ENCODE results near the gene GFM2. TPM values are rescaled to one million over a fixed set of nuclear protein-coding genes. Genes with fewer than 3 reads are reported as not detected.

GFM2 gene
- total and polyA plus RNA-seq, 2 of the 8 experiments (the other 6 are each of a cell fraction or from before 2014, with no cell fraction given): 17.8 to 30.6 TPM

DNA sequence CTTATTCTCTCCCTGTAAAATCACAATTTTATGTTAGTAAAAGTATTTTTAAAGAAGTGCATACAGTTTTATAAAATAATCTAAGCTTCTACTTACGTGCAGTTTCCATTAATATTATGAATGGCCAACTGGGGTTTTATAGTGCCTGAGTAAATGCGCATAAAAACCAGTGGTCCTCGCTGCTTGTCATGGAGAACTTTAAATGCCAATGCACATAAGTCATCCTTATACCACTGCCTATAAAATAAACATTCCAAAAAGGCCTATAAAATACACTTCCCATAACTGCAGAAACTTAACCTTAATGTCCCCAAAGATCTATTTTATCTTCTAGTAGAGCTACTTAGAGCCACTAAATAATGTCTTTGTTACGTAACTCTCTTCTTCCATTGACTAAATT is 28.5 kb downstream of the GFM2 start:
- H3K4me3 ChIP-seq (ENCODE audit: extremely low read depth in 1 of 4, insufficient read depth in 2 of 4, low read depth in 3 of 4, low read length in 4 of 4): no peak overlapping the region
- DNase-seq (ENCODE audit: low read depth in 1 of 2, low spot score in 2 of 2) (no peak), FAIRE-seq (no peak)
- H2AFZ ChIP-seq (ENCODE audit: low read length): no peak overlapping the region
- H2BK12ac ChIP-seq (ENCODE audit: low read depth, low read length): no peak overlapping the region
- no peaks in the 10 kb centered on the region for H3K4me1 ChIP-seq (replicated peaks in 1 of 4; ENCODE audit: control insufficient read depth in 3 of 4, insufficient read depth in 4 of 4, low read length in 3 of 4)
- H3K27me3 ChIP-seq (replicated peaks in 1 of 4; ENCODE audit: control insufficient read depth in 3 of 4, extremely low read depth in 1 of 4, insufficient read depth in 3 of 4, low read length in 3 of 4): peaks cover 0 to 1% (median 0%) of the 10 kb centered on the region in 4 experiments; a peak in 1 of 7 replicates
- no peak overlapping the region for H3K14ac ChIP-seq (ENCODE audit: insufficient read length)
- H2BK20ac ChIP-seq (ENCODE audit: low read length): no peak overlapping the region
- no peak overlapping the region for H3K4ac ChIP-seq (replicated peaks; ENCODE audit: insufficient read length, low read depth, low read length)
- H3K4me2 ChIP-seq (ENCODE audit: insufficient read depth in 1 of 2, low read depth in 2 of 2, low read length in 2 of 2): no peak overlapping the region
- H2BK120ac ChIP-seq (replicated peaks; ENCODE audit: low read depth, low read length): no peak overlapping the region
- no peak overlapping the region for H2BK15ac ChIP-seq (ENCODE audit: low read length)
- no peak overlapping the region for H4K91ac ChIP-seq (replicated peaks; ENCODE audit: insufficient read length, low read length)
- no peak overlapping the region for H3K56ac ChIP-seq (replicated peaks; ENCODE audit: insufficient read length, low read depth, low read length)
- H4K20me1 ChIP-seq (replicated peaks in 1 of 2; ENCODE audit: control insufficient read depth in 1 of 2, insufficient read depth in 2 of 2, low read length in 2 of 2): no peaks in the 10 kb centered on the region
- no peaks in the 10 kb centered on the region for H3K79me1 ChIP-seq (ENCODE audit: low read depth, low read length)
- no peak overlapping the region for H4K8ac ChIP-seq (ENCODE audit: extremely low read depth, insufficient read depth, low read length)
- H3K9ac ChIP-seq (replicated peaks in 1 of 4; ENCODE audit: extremely low read depth in 1 of 4, low read depth in 3 of 4, low read length in 3 of 4): no peak overlapping the region
- no peak overlapping the region for H3K18ac ChIP-seq (ENCODE audit: extremely low read depth, low read length)
- no peak overlapping the region for H3K27ac ChIP-seq (ENCODE audit: low read depth, low read length)
- H2BK5ac ChIP-seq (ENCODE audit: low read depth, low read length): no peak overlapping the region
- no peak overlapping the region for H3K23ac ChIP-seq (ENCODE audit: insufficient read length)
- POLR2A ChIA-PET (ENCODE audit: partially characterized antibody): no interaction called here
- H3K9me3 ChIP-seq (ENCODE audit: insufficient read depth in 2 of 2, low read depth in 1 of 2, low read length in 1 of 2): no peaks in the 10 kb centered on the region
- no peak overlapping the region for H2AK5ac ChIP-seq (ENCODE audit: low read depth, low read length)
- no peak overlapping the region for H4K5ac ChIP-seq (ENCODE audit: insufficient read length, low read depth, low read length)
- H3K23me2 ChIP-seq (ENCODE audit: low read depth, low read length): no peaks in the 10 kb centered on the region
- CTCF ChIA-PET (ENCODE audit: partially characterized antibody): interaction anchor here (1.1 to 2.0 kb wide), 4 partner anchors 12 to 181 kb away, joined by 3 to 6 read pairs (median 3); no protein-coding TSS in a partner anchor
- no peak for TF ChIP-seq SP2 (IDR thresholded peaks at IDR 0.05; ENCODE audit: low read length)
- TF ChIP-seq, protein P1, sequence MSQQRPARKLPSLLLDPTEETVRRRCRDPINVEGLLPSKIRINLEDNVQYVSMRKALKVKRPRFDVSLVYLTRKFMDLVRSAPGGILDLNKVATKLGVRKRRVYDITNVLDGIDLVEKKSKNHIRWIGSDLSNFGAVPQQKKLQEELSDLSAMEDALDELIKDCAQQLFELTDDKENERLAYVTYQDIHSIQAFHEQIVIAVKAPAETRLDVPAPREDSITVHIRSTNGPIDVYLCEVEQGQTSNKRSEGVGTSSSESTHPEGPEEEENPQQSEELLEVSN (IDR thresholded peaks at IDR 0.05): no peak
- no peak for TF ChIP-seq RFX5 (IDR thresholded peaks at IDR 0.05; ENCODE audit: borderline replicate concordance, low read depth, low read length)
- TF ChIP-seq JUN (IDR thresholded peaks at IDR 0.05; ENCODE audit: low read depth, low read length): no peak
- no peak for TF ChIP-seq CHD1 (IDR thresholded peaks at IDR 0.05; ENCODE audit: low read depth, low read length)
- TF ChIP-seq SIX5 (IDR thresholded peaks at IDR 0.05; ENCODE audit: low read depth, low read length): no peak
- no peak for TF ChIP-seq SP1 (IDR thresholded peaks at IDR 0.05; ENCODE audit: low read depth, low read length)
- no peak for TF ChIP-seq SAP30 (IDR thresholded peaks at IDR 0.05; ENCODE audit: insufficient read depth, insufficient replicate concordance, low read length)
- TF ChIP-seq TAF7 (optimal IDR thresholded peaks at IDR 0.05; ENCODE audit: borderline replicate concordance, low read depth, low read length): no peak
- TF ChIP-seq, protein P2, sequence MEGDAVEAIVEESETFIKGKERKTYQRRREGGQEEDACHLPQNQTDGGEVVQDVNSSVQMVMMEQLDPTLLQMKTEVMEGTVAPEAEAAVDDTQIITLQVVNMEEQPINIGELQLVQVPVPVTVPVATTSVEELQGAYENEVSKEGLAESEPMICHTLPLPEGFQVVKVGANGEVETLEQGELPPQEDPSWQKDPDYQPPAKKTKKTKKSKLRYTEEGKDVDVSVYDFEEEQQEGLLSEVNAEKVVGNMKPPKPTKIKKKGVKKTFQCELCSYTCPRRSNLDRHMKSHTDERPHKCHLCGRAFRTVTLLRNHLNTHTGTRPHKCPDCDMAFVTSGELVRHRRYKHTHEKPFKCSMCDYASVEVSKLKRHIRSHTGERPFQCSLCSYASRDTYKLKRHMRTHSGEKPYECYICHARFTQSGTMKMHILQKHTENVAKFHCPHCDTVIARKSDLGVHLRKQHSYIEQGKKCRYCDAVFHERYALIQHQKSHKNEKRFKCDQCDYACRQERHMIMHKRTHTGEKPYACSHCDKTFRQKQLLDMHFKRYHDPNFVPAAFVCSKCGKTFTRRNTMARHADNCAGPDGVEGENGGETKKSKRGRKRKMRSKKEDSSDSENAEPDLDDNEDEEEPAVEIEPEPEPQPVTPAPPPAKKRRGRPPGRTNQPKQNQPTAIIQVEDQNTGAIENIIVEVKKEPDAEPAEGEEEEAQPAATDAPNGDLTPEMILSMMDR (IDR thresholded peaks at IDR 0.05; ENCODE audit: control extremely low read depth in 1 of 3, insufficient read depth in 1 of 3, low read depth in 1 of 3, low read length in 3 of 3): no peak
- TF ChIP-seq YY1 (IDR thresholded peaks at IDR 0.05; ENCODE audit: low read depth, low read length): no peak
- no peak for TF ChIP-seq RXRA (IDR thresholded peaks at IDR 0.05; ENCODE audit: insufficient read depth, low read depth, low read length)
- 90% methylated on average over 4 of the region's 4 CpGs; no CpG with 5 or more reads in 1 of the 2 experiments for WGBS, 2 experiments (ENCODE audit: extremely low coverage in 1 of 2, insufficient coverage in 1 of 2, insufficient read length in 1 of 2, insufficient replicate concordance in 2 of 2, low coverage in 1 of 2, low lambda C conversion rate in 2 of 2, missing lambda C conversion rate in 1 of 2)
- H3K79me2 ChIP-seq (ENCODE audit: control insufficient read depth in 1 of 2, insufficient read depth in 2 of 2, low read length in 2 of 2): no peaks in the 10 kb centered on the region
- peaks cover 2 to 35% (median 13%) of the 10 kb centered on the region in 4 experiments; a peak in 5 of 8 replicates for H3K36me3 ChIP-seq (ENCODE audit: control insufficient read depth in 2 of 4, insufficient read depth in 4 of 4, low read length in 3 of 4)
